A673 (cell line): Measurements from ENCODE around the gene ITPRIPL2. TPM values are rescaled to one million over a fixed set of nuclear protein-coding genes. Genes with fewer than 3 reads are reported as not detected.
A peak's percentile ranks its signal among the peaks of the same experiment; 100 is the strongest.

Source experiments
- BruUV-seq: library from RNA; stranded (reverse); fragments of 400-500 nt; replicated peaks from 2 replicates; lab custom pipeline; 2021; lab: Mats Ljungman, UMichigan
- CTCF ChIA-PET: fragments of 300-600 bp; sonication (Branson Sonifier 250); formaldehyde crosslinking; loops from one replicate; lab custom pipeline; 2022; ENCODE audit warnings: antibody characterized with exemption; lab: Charles Lee
- POLR2A ChIA-PET: fragments of 300-600 bp; sonication (Branson Sonifier 250); formaldehyde crosslinking; loops from one replicate; lab custom pipeline; 2022; ENCODE audit warnings: antibody characterized with exemption; ENCODE audit not compliant: low non-redundant PET; lab: Charles Lee
- DNase-seq: peaks from one replicate; pipeline ENCODE4 v3.0.0-alpha.2; 2015; ENCODE audit warnings: low spot score
- H3K27ac ChIP-seq: fragments of 200-600 bp; sonication (generic); 2 replicates; pipeline ENCODE4 v1.5.1; 2016; ENCODE audit warnings: mixed run types, low read depth, mild to moderate bottlenecking, mixed read lengths, antibody characterized with exemption, low read length; ENCODE audit not compliant: poor library complexity, severe bottlenecking
- H3K27me3 ChIP-seq: fragments of 200-600 bp; sonication (generic); replicated peaks from 2 replicates; pipeline ENCODE4 v1.6.1; 2017; ENCODE audit warnings: mixed run types, low read depth, mild to moderate bottlenecking, mixed read lengths, antibody characterized with exemption, low read length; ENCODE audit not compliant: insufficient read depth, poor library complexity
- H3K36me3 ChIP-seq: fragments of 200-600 bp; sonication (generic); 2 replicates; pipeline ENCODE4 v1.6.1; 2016; ENCODE audit warnings: mixed run types, mild to moderate bottlenecking, mixed read lengths, antibody characterized with exemption, low read length; ENCODE audit not compliant: insufficient read depth, poor library complexity, severe bottlenecking
- H3K4me1 ChIP-seq: fragments of 200-600 bp; sonication (generic); 2 replicates; pipeline ENCODE4 v1.6.1; 2017; ENCODE audit warnings: mixed run types, mild to moderate bottlenecking, mixed read lengths, antibody characterized with exemption, low read length; ENCODE audit not compliant: insufficient read depth, poor library complexity, severe bottlenecking
- H3K4me3 ChIP-seq: fragments of 200-600 bp; sonication (generic); 2 replicates; pipeline ENCODE4 v1.5.1; 2016; ENCODE audit warnings: low read depth, mixed run types, mild to moderate bottlenecking, mixed read lengths, low read length; ENCODE audit not compliant: poor library complexity, severe bottlenecking
- H3K9me3 ChIP-seq: fragments of 200-600 bp; sonication (generic); 2 replicates; pipeline ENCODE4 v1.6.1; 2016; ENCODE audit warnings: mixed run types, low read depth, mild to moderate bottlenecking, mixed read lengths, antibody characterized with exemption, low read length; ENCODE audit not compliant: poor library complexity, severe bottlenecking
- EZH2 ChIP-seq: fragments of 200-600 bp; sonication (generic); IDR thresholded peaks from 2 replicates; pipeline ENCODE4 v1.6.1; 2017; ENCODE audit warnings: borderline replicate concordance, low read depth, mild to moderate bottlenecking, mixed read lengths, antibody characterized with exemption, low read length; ENCODE audit not compliant: poor library complexity, severe bottlenecking
- intact Hi-C: fragments of 100-400 bp; cut with micrococcal nuclease; formaldehyde crosslinking; loops from one replicate; pipeline ENCODE4 v1.10.0; 2022; ENCODE audit not compliant: unreplicated experiment
- total RNA-seq: library from RNA; stranded (reverse); gene quantifications from 2 replicates; pipeline ENCODE4 v1.2.3, GENCODE V29; 2021
- TF ChIP-seq, protein P1 (sequence below): fragments of 300-800, 200-600 bp; sonication (generic); conservative IDR thresholded peaks from 2 replicates; pipeline ENCODE4 v1.5.1; 2017; ENCODE audit warnings: low read depth, mild to moderate bottlenecking, antibody characterized with exemption, low read length, moderate library complexity, mixed read lengths

ITPRIPL2 gene
- total RNA-seq, 1 experiment from 2014 or later = 20.2 TPM

DNA sequence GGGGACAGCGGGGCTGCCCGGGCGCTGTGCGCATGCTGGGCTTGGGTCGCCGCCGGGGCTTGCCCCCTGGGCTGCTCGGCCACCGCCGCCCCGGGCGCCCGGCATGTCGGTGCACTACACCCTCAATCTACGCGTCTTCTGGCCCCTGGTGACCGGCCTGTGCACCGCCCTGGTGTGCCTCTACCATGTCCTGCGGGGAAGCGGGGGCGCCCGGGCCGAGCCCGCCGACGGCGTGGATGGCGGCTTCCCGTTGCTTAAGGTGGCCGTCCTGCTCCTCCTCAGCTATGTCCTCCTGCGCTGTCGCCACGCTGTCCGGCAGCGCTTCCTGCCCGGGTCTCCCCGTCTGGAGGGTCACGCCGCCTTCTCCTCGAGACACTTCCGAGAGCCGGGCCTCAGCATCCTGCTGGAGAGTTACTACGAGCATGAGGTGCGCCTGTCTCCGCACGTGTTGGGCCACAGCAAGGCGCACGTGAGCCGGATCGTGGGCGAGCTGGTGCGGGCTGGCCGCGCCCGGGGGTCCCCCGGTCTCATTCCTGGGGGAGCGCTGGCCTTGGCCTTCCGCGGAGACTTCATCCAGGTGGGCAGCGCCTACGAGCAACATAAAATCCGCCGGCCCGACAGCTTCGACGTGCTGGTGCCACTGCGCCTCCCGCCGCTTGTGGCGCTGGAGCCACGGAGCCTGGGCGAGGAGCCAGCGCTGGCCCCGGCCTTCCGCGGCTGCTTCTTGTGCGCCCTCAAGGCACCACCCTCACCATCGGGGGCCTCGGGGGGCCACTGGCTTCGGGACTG, 789 bp downstream of the ITPRIPL2 start:
- no peak for TF ChIP-seq EZH2
- TF ChIP-seq, protein P1, sequence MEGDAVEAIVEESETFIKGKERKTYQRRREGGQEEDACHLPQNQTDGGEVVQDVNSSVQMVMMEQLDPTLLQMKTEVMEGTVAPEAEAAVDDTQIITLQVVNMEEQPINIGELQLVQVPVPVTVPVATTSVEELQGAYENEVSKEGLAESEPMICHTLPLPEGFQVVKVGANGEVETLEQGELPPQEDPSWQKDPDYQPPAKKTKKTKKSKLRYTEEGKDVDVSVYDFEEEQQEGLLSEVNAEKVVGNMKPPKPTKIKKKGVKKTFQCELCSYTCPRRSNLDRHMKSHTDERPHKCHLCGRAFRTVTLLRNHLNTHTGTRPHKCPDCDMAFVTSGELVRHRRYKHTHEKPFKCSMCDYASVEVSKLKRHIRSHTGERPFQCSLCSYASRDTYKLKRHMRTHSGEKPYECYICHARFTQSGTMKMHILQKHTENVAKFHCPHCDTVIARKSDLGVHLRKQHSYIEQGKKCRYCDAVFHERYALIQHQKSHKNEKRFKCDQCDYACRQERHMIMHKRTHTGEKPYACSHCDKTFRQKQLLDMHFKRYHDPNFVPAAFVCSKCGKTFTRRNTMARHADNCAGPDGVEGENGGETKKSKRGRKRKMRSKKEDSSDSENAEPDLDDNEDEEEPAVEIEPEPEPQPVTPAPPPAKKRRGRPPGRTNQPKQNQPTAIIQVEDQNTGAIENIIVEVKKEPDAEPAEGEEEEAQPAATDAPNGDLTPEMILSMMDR = no peak
- H3K4me1 ChIP-seq = peaks cover 42% of the 10 kb centered on the region

DNA sequence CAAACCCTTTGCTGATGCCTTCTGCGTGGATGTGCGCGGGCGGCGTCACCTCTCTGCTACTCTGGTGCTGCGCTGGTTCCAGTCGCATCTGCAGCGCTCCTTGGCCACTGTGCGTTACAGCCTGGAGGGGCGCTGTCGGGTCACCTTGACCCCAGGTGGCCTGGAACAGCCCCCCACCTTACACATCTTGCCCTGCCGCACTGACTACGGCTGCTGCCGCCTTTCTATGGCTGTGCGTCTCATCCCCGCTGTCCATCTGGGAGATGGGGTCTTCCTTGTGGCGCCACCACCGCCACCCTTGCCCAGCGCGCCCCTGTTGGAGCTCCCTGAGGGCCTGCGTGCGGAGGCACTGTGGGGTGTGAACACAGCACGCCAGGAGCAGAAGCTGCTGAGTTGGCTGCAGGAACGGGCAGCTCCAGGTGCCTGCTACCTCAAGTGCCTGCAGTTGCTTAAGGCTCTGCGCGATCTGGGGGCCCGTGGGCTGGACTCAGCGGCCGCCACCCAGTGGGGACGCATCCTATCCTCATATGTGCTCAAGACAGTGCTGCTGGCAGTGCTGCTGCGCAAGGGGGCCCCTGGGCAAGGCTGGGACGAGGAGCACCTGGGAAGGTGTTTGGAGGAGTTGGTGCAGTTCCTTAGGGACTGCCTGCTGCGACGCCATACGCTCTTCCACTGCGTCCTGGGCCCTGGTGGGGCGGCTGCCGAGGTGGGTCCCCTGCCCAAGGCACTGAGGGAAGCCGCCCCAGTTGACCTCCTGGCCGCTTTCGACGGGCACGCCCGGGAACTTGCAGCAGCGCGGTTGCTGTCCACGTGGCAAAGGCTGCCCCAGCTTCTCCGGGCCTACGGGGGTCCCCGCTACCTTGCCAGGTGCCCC, 1.6 kb downstream of the ITPRIPL2 start:
- intact Hi-C loops = no loop called here
- TF ChIP-seq, protein P1 = no peak
- TF ChIP-seq EZH2 = no peak
- CTCF ChIA-PET = no interaction called here

More for the DNA sequence above, 789 bp downstream of the ITPRIPL2 start:
- H3K27ac ChIP-seq = peak overlapping the region; percentile 81
- POLR2A ChIA-PET = no interaction called here
- peak overlapping the region; percentile 51 for H3K4me3 ChIP-seq
- BruUV-seq = no TSS peak
- intact Hi-C loops = no loop called here
- no peaks in the 10 kb centered on the region for H3K27me3 ChIP-seq
- CTCF ChIA-PET = no interaction called here
- no peaks in the 10 kb centered on the region for H3K36me3 ChIP-seq
- no peaks in the 10 kb centered on the region for H3K9me3 ChIP-seq
- peak; percentile 57 for DNase-seq

DNA sequence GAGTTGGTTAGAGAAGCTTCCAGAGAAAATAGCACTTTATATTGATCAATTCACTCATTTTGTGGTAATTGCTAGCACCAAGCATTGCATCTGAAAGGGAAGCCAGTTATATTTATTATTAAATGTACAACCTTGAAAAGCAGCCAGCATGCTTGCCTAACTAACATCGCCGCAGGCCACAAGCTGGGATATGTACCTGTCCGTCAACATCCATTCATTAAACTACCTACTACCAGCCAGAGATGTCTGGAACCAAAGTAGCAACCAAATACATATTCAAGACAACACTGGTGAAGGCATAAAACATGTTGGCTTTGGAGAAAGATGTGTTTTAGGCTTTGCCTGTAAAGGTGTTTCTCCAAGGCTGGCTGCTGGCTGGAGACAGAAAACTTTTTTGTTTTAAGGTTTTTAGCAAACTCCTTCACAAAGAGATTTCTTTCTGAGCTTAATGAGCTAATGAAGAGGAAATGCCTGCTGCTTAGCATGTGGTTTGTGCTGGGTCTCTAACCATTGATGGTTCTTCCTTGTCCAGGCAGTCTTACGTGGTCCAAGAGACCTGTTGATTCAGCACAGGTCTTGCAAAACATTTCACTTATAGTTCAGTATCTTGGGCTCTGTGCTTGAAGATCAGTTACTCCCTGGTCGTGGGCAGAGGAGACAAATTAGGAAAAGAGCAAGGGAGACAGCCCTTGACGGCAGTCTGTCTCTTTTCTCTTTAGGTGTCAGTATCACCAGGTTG, 3.1 kb downstream of the ITPRIPL2 start:
- BruUV-seq = no TSS peak
- CTCF ChIA-PET = no interaction called here
- Histone ChIP-seq H3K27me3 (no peaks in the 10 kb centered on the region), H3K27ac (peak overlapping the region; percentile 41), H3K4me1 (peaks cover 47% of the 10 kb centered on the region), H3K4me3 (no peak overlapping the region), H3K9me3 (no peaks in the 10 kb centered on the region), H3K36me3 (no peaks in the 10 kb centered on the region)
- no peak for DNase-seq
- POLR2A ChIA-PET = no interaction called here
- TF ChIP-seq, protein P1 = no peak
- TF ChIP-seq EZH2 = no peak
- intact Hi-C loops = no loop called here

More for the DNA sequence above, 1.6 kb downstream of the ITPRIPL2 start:
- Histone ChIP-seq H3K27me3 (no peaks in the 10 kb centered on the region), H3K27ac (peak overlapping the region; percentile 11), H3K4me1 (peaks cover 47% of the 10 kb centered on the region), H3K4me3 (no peak overlapping the region), H3K36me3 (no peaks in the 10 kb centered on the region), H3K9me3 (no peaks in the 10 kb centered on the region)
- POLR2A ChIA-PET = no interaction called here
- DNase-seq = no peak
- no TSS peak for BruUV-seq
